HCT116 (cell line): ENCODE results near the gene PEAK1. TPM values are rescaled to one million over a fixed set of nuclear protein-coding genes. Genes with fewer than 3 reads are reported as not detected.

Experiments
- ATAC-seq: fragments of 200-7000 bp; cut with Tn5 transposase; 2 replicates; pipeline ENCODE4 v1.9.1; 2020; ENCODE audit warnings: mild to moderate bottlenecking, moderate library complexity
- BruUV-seq: library from RNA; stranded (reverse); fragments of 400-500 nt; replicated peaks from 2 replicates; lab custom pipeline; 2021; lab: Mats Ljungman, UMichigan
- CTCF ChIA-PET: fragments of 300-600 bp; sonication (Branson Sonifier 250); formaldehyde crosslinking; loops from one replicate; lab custom pipeline; 2021; ENCODE audit warnings: antibody characterized with exemption; lab: Charles Lee
- POLR2A ChIA-PET: fragments of 300-600, 350-600 bp; sonication (Branson Sonifier 250); formaldehyde crosslinking; loops from one replicate; lab custom pipeline; 2021; ENCODE audit warnings: antibody characterized with exemption; lab: Charles Lee
- RAD21 ChIA-PET, 2 experiments: fragments of 300-600 bp; sonication (Branson Sonifier 250); formaldehyde crosslinking; loops; one replicate each; lab custom pipeline; 2023; ENCODE audit warnings: low total read pairs in 2 of 2; ENCODE audit not compliant: uncharacterized antibody in 2 of 2, unreplicated experiment in 2 of 2, low non-redundant PET in 1 of 2; lab: Charles Lee
- DNase-seq: peaks from one replicate; pipeline ENCODE4 v3.0.0-alpha.2; 2010; ENCODE audit warnings: low read depth, low spot score
- H2AFZ ChIP-seq: fragments of 200-600 bp; shearing (Covaris generic), sonication (generic); 2 replicates; pipeline ENCODE4 v1.6.1; 2017; ENCODE audit warnings: low read depth, mixed run types, mixed read lengths, antibody characterized with exemption, low read length; ENCODE audit not compliant: poor library complexity, severe bottlenecking
- H3K27ac ChIP-seq: 2 replicates; pipeline ENCODE4 v1.5.1; 2012; ENCODE audit warnings: low read depth, low read length
- H3K27me3 ChIP-seq: fragments of 200-600 bp; sonication (generic); 2 replicates; pipeline ENCODE4 v1.6.1; 2016; ENCODE audit warnings: mixed run types, low read length, mixed read lengths; ENCODE audit not compliant: insufficient read depth
- H3K36me3 ChIP-seq, 2 experiments: fragments of 200-500 bp in 1 of 2; fragments of 200-600 bp in 1 of 2; sonication (Bioruptor generic) in 1 of 2; sonication (generic) in 1 of 2; 2 replicates each; pipeline versions ENCODE4 v1.5.1 to v1.6.1; 2014 to 2016; ENCODE audit warnings: low read length in 2 of 2, inconsistent platforms in 1 of 2, mixed read lengths in 1 of 2, mixed run types in 1 of 2; ENCODE audit not compliant: insufficient read depth in 2 of 2, control insufficient read depth in 1 of 2
- H3K4me1 ChIP-seq, 2 experiments: fragments of 200-600 bp in 1 of 2; sonication (generic) in 1 of 2; 2 replicates each; pipeline versions ENCODE4 v1.5.1 to v1.6.1; 2012 to 2017; ENCODE audit warnings: low read length in 2 of 2, inconsistent platforms in 1 of 2, mild to moderate bottlenecking in 1 of 2, mixed read lengths in 1 of 2, mixed run types in 1 of 2, moderate library complexity in 1 of 2; ENCODE audit not compliant: insufficient read depth in 2 of 2, control insufficient read depth in 1 of 2
- H3K4me2 ChIP-seq: fragments of 200-600 bp; sonication (generic); 2 replicates; pipeline ENCODE4 v1.6.1; 2017; ENCODE audit warnings: mixed run types, low read length, mixed read lengths
- H3K4me3 ChIP-seq, 2 experiments: fragments of 200-600 bp in 1 of 2; sonication (generic) in 1 of 2; replicated peaks in 1 of 2; 2 replicates each; pipeline ENCODE4 v1.5.1; 2011 to 2016; ENCODE audit warnings: low read length in 2 of 2, control low read depth in 1 of 2, low read depth in 1 of 2, mild to moderate bottlenecking in 1 of 2, mixed read lengths in 1 of 2, mixed run types in 1 of 2
- H3K79me2 ChIP-seq: fragments of 200-600 bp; sonication (generic); 2 replicates; pipeline ENCODE4 v1.6.1; 2017; ENCODE audit warnings: mild to moderate bottlenecking, mixed run types, low read length, moderate library complexity, mixed read lengths; ENCODE audit not compliant: insufficient read depth
- H3K9ac ChIP-seq: fragments of 200-600 bp; sonication (generic); 2 replicates; pipeline ENCODE4 v1.6.1; 2016; ENCODE audit warnings: low read length, mixed read lengths
- H3K9me2 ChIP-seq: fragments of 200-600 bp; sonication (generic), shearing (Covaris generic); 2 replicates; pipeline ENCODE4 v1.6.1; 2017; ENCODE audit warnings: mixed run types, mild to moderate bottlenecking, moderate library complexity; ENCODE audit not compliant: insufficient read depth
- H3K9me3 ChIP-seq, 2 experiments: fragments of 200-500 bp in 1 of 2; fragments of 200-600 bp in 1 of 2; sonication (Bioruptor generic) in 1 of 2; sonication (generic) in 1 of 2; 2 replicates each; pipeline ENCODE4 v1.6.1; 2014 to 2017; ENCODE audit warnings: low read length in 2 of 2, mixed read lengths in 2 of 2, inconsistent platforms in 1 of 2, low read depth in 1 of 2, mild to moderate bottlenecking in 1 of 2, mixed run types in 1 of 2, moderate library complexity in 1 of 2; ENCODE audit not compliant: control insufficient read depth in 1 of 2, insufficient read depth in 1 of 2
- H4K20me1 ChIP-seq: fragments of 200-600 bp; sonication (generic), shearing (Covaris generic); 2 replicates; pipeline ENCODE4 v1.6.1; 2017; ENCODE audit warnings: mixed run types, mild to moderate bottlenecking, moderate library complexity; ENCODE audit not compliant: insufficient read depth
- ATF3 ChIP-seq: IDR thresholded peaks from 2 replicates; pipeline ENCODE4 v1.6.1; 2012
- CEBPB ChIP-seq: IDR thresholded peaks from 2 replicates; pipeline ENCODE4 v1.6.1; 2012; ENCODE audit warnings: low read depth
- CTCF ChIP-seq, 3 experiments: fragments of 200-600 bp in 1 of 3; sonication (generic) in 1 of 3; IDR thresholded peaks in 2 of 3; conservative IDR thresholded peaks in 1 of 3; 2 replicates each; pipeline ENCODE4 v1.5.1; 2012 to 2017; ENCODE audit warnings: low read depth in 2 of 3, low read length in 2 of 3, antibody characterized with exemption in 1 of 3, borderline replicate concordance in 1 of 3, control low read depth in 1 of 3, mild to moderate bottlenecking in 1 of 3, mixed read lengths in 1 of 3, mixed run types in 1 of 3, moderate library complexity in 1 of 3; ENCODE audit not compliant: insufficient read depth in 1 of 3
- EGR1 ChIP-seq: IDR thresholded peaks from 2 replicates; pipeline ENCODE4 v1.6.1; 2012; ENCODE audit warnings: low read depth
- ELF1 ChIP-seq: IDR thresholded peaks from 2 replicates; pipeline ENCODE4 v1.6.1; 2012; ENCODE audit warnings: low read depth, borderline replicate concordance
- EZH2phosphoT487 ChIP-seq: fragments of 200-600 bp; IDR thresholded peaks from 2 replicates; pipeline ENCODE4 v1.6.1; 2018; ENCODE audit warnings: antibody characterized with exemption, borderline replicate concordance
- POLR2AphosphoS5 ChIP-seq: IDR thresholded peaks from 2 replicates; pipeline ENCODE4 v1.6.1; 2011; ENCODE audit warnings: mild to moderate bottlenecking, low read depth, low read length, moderate library complexity
- RAD21 ChIP-seq: IDR thresholded peaks from 2 replicates; pipeline ENCODE4 v1.6.1; 2012; ENCODE audit warnings: low read depth, mild to moderate bottlenecking
- REST ChIP-seq: IDR thresholded peaks from 2 replicates; pipeline ENCODE4 v1.6.1; 2012; ENCODE audit warnings: low read depth
- SIN3A ChIP-seq: IDR thresholded peaks from 2 replicates; pipeline ENCODE4 v1.6.1; 2012; ENCODE audit warnings: low read depth
- SRF ChIP-seq: IDR thresholded peaks from 2 replicates; pipeline ENCODE4 v1.6.1; 2012; ENCODE audit warnings: low read depth
- TCF7L2 ChIP-seq: IDR thresholded peaks from 2 replicates; pipeline ENCODE4 v1.7.0; 2011; ENCODE audit warnings: borderline replicate concordance, inconsistent platforms; ENCODE audit not compliant: insufficient read depth, insufficient read length; ENCODE audit errors: extremely low read depth
- ZNF274 ChIP-seq: fragments of 200-500 bp; sonication (Bioruptor generic); IDR thresholded peaks from 2 replicates; pipeline ENCODE4 v1.6.1; 2014; ENCODE audit warnings: mild to moderate bottlenecking, low read depth, low read length, inconsistent platforms
- intact Hi-C: fragments of 100-400 bp; cut with micrococcal nuclease; formaldehyde crosslinking; loops from 2 replicates; pipeline ENCODE4 v1.10.0; 2022
- total RNA-seq: library from RNA; stranded (reverse); gene quantifications from one replicate; pipeline ENCODE4 v1.2.1, GENCODE V29; 2021; ENCODE audit not compliant: unreplicated experiment

Gene PEAK1
- total RNA-seq, 1 experiment from 2014 or later: 23.4 TPM

- Histone ChIP-seq H2AFZ (no peak overlapping the region), H3K4me1 (peaks cover 3 to 9% of the 10 kb centered on the region in 2 experiments; a peak in 3 of 4 replicates), H3K27ac (no peak overlapping the region), H3K79me2 (peaks cover 73% of the 10 kb centered on the region), H3K9ac (no peak overlapping the region), H3K4me3 (no peak overlapping the region), H4K20me1 (peaks cover 17% of the 10 kb centered on the region; the same call in 1 of the 2 replicates), H3K4me2 (no peak overlapping the region), H3K9me3 (no peaks in the 10 kb centered on the region), H3K9me2 (no peaks in the 10 kb centered on the region), H3K27me3 (no peaks in the 10 kb centered on the region), H3K36me3 (no peaks in the 10 kb centered on the region; a peak in 1 of 4 replicates)
- POLR2A ChIA-PET: interaction anchor here (1.6 kb wide), 1 partner anchor 11 kb away, joined by 4 read pairs; the partner anchor contains the start of gene TSPAN3
- RAD21 ChIA-PET: no interaction called here
- TF ChIP-seq REST (no peak), ZNF274 (no peak), EZH2phosphoT487 (no peak), SRF (no peak), POLR2AphosphoS5 (no peak), ELF1 (no peak), TCF7L2 (no peak), EGR1 (no peak), RAD21 (no peak), SIN3A (no peak), CEBPB (no peak), ATF3 (no peak), CTCF (IDR thresholded peaks at IDR 0.05 in 2 of 3, conservative IDR thresholded peaks at IDR 0.05 in 1 of 3; ENCODE audit: borderline replicate concordance in 1 of 3, insufficient read depth in 1 of 3, low read depth in 2 of 3, low read length in 2 of 3) (no peak)
- intact Hi-C loops: no loop called here
- ATAC-seq (no peak), DNase-seq (no peak)
- CTCF ChIA-PET: no interaction called here
- BruUV-seq: no TSS peak
Measured at GRCh38 chr15:77059786-77060361, 360.0 kb downstream of the PEAK1 start.
